Activated CD8-positive, alpha-beta T cell treated with anti-CD3 and anti-CD28 coated beads for 36 hours (primary cell): ENCODE results near the gene RSPH9. TPM values are rescaled to one million over a fixed set of nuclear protein-coding genes. Genes with fewer than 3 reads are reported as not detected.
"Not testable (repeated sequence)": the region's sequence is repeated elsewhere in the genome, so short reads cannot be mapped to it uniquely, and the experiment has no call there.

Experiments
- ATAC-seq: fragments of 200-7000 bp; cut with Tn5 transposase; one replicate; pipeline ENCODE4 v1.10.0; 2021; ENCODE audit warnings: mild to moderate bottlenecking, moderate library complexity
- CTCF ChIA-PET: fragments of 350-600 bp; sonication (Branson Sonifier 250); formaldehyde crosslinking; loops from one replicate; lab custom pipeline; 2021; ENCODE audit warnings: antibody characterized with exemption; lab: Charles Lee
- POLR2A ChIA-PET: fragments of 350-600 bp; sonication (Branson Sonifier 250); formaldehyde crosslinking; loops from one replicate; lab custom pipeline; 2021; ENCODE audit warnings: antibody characterized with exemption; lab: Charles Lee
- DNase-seq: peaks from one replicate; pipeline ENCODE4 v3.0.0-alpha.2; 2020
- H3K27ac Mint-ChIP-seq: one replicate; pipeline ENCODE4 v1.8.0; 2021; ENCODE audit warnings: mild to moderate bottlenecking, mixed read lengths
- H3K27me3 Mint-ChIP-seq: one replicate; pipeline ENCODE4 v1.8.0; 2021; ENCODE audit warnings: mixed read lengths
- H3K36me3 Mint-ChIP-seq: one replicate; pipeline ENCODE4 v1.8.0; 2021; ENCODE audit warnings: low read depth, mixed read lengths
- H3K4me1 Mint-ChIP-seq: one replicate; pipeline ENCODE4 v1.8.0; 2021; ENCODE audit warnings: low read depth, mixed read lengths
- H3K4me3 Mint-ChIP-seq: one replicate; pipeline ENCODE4 v1.8.0; 2021; ENCODE audit warnings: mild to moderate bottlenecking, moderate library complexity, mixed read lengths
- H3K9me3 Mint-ChIP-seq: one replicate; pipeline ENCODE4 v1.8.0; 2021; ENCODE audit warnings: mixed read lengths
- CTCF ChIP-seq: fragments of 200-600 bp; IDR thresholded peaks from one replicate; pipeline ENCODE4 v1.8.0; 2022; ENCODE audit warnings: antibody characterized with exemption, mild to moderate bottlenecking
- intact Hi-C: fragments of 100-400 bp; cut with micrococcal nuclease; formaldehyde crosslinking; loops from one replicate; pipeline ENCODE4 v1.10.0; 2022
- total RNA-seq, 2 experiments: library from RNA; stranded (reverse); gene quantifications; one replicate each; pipeline ENCODE4 v1.2.3, GENCODE V29; 2021

Gene RSPH9
- total RNA-seq, 2 experiments from 2014 or later, result 0.11 TPM; not detected in 1

GRCh38 chr6:43699564-43700186, 54.8 kb downstream of the RSPH9 start:
- H3K4me1 Mint-ChIP-seq, result no peaks in the 10 kb centered on the region
- no peak overlapping the region for H3K4me3 Mint-ChIP-seq
- H3K9me3 Mint-ChIP-seq, result no peaks in the 10 kb centered on the region
- H3K27ac Mint-ChIP-seq, result no peak overlapping the region
- ATAC-seq (no peak), DNase-seq (no peak)
- POLR2A ChIA-PET, result no interaction called here
- H3K36me3 Mint-ChIP-seq, result no peaks in the 10 kb centered on the region
- CTCF ChIA-PET, result no interaction called here
- intact Hi-C loops, result no loop called here
- H3K27me3 Mint-ChIP-seq, result peaks cover 26% of the 10 kb centered on the region
- TF ChIP-seq CTCF, result no peak

GRCh38 chr6:43700939-43701560, 56.2 kb downstream of the RSPH9 start:
- intact Hi-C loops, H3K9me3 Mint-ChIP-seq, H3K4me1 Mint-ChIP-seq: not testable (repeated sequence)

GRCh38 chr6:43702171-43702533, 57.3 kb downstream of the RSPH9 start:
- no peak overlapping the region for H3K27ac Mint-ChIP-seq
- H3K4me3 Mint-ChIP-seq, result no peak overlapping the region
- peaks cover 34% of the 10 kb centered on the region for H3K27me3 Mint-ChIP-seq
- ATAC-seq (no peak), DNase-seq (no peak)
- H3K4me1 Mint-ChIP-seq, result peaks cover 6% of the 10 kb centered on the region
- POLR2A ChIA-PET, result no interaction called here
- H3K9me3 Mint-ChIP-seq, result no peaks in the 10 kb centered on the region
- CTCF ChIA-PET, result interaction anchor here (1.7 kb wide), 1 partner anchor 23 kb away, joined by 3 read pairs; no protein-coding TSS in a partner anchor
- no peaks in the 10 kb centered on the region for H3K36me3 Mint-ChIP-seq
- intact Hi-C loops, result no loop called here
- TF ChIP-seq CTCF, result no peak

More at GRCh38 chr6:43700939-43701560, 56.2 kb downstream of the RSPH9 start:
- DNase-seq, H3K4me3 Mint-ChIP-seq, POLR2A ChIA-PET, H3K27ac Mint-ChIP-seq, ATAC-seq, H3K36me3 Mint-ChIP-seq: not testable (repeated sequence)
- CTCF ChIA-PET, result interaction anchor here (0.7 to 1.7 kb wide), 2 partner anchors 24 to 597 kb away, joined by 3 to 4 read pairs; no protein-coding TSS in a partner anchor
- peaks cover 32% of the 10 kb centered on the region for H3K27me3 Mint-ChIP-seq

- Mint-ChIP-seq H3K9me3 (no peaks in the 10 kb centered on the region), H3K36me3 (no peaks in the 10 kb centered on the region), H3K4me3 (no peak overlapping the region), H3K27me3 (peaks cover 34% of the 10 kb centered on the region), H3K27ac (no peak overlapping the region), H3K4me1 (peaks cover 7% of the 10 kb centered on the region)
- peak; percentile 89 for ATAC-seq
- intact Hi-C loops, result no loop called here
- TF ChIP-seq CTCF, result no peak
- POLR2A ChIA-PET, result no interaction called here
- CTCF ChIA-PET, result interaction anchor here (0.8 kb wide), 1 partner anchor 394 kb away, joined by 3 read pairs; no protein-coding TSS in a partner anchor
- peak; percentile 66 for DNase-seq
These were observed 58.0 kb downstream of the RSPH9 start for GRCh38 chr6:43702534-43703440.

- ATAC-seq (no peak), DNase-seq (no peak)
- peaks cover 7% of the 10 kb centered on the region for H3K4me1 Mint-ChIP-seq
- ChIA-PET POLR2A (no interaction called here), CTCF (interaction anchor here (0.8 kb wide), 1 partner anchor 393 kb away, joined by 3 read pairs; no protein-coding TSS in a partner anchor)
- H3K36me3 Mint-ChIP-seq, result no peaks in the 10 kb centered on the region
- TF ChIP-seq CTCF, result no peak
- peaks cover 31% of the 10 kb centered on the region for H3K27me3 Mint-ChIP-seq
- no peaks in the 10 kb centered on the region for H3K9me3 Mint-ChIP-seq
- intact Hi-C loops, result no loop called here
- H3K27ac Mint-ChIP-seq, result no peak overlapping the region
- H3K4me3 Mint-ChIP-seq, result no peak overlapping the region
These were observed 58.9 kb downstream of the RSPH9 start for GRCh38 chr6:43703512-43704429.
